Measurements from ENCODE around the gene DCDC2C.
"Not testable (repeated sequence)": the region's sequence is repeated elsewhere in the genome, so short reads cannot be mapped to it uniquely, and the experiment has no call there.

Gene DCDC2C

GRCh38 chr2:3814706-3815245, 111.4 kb downstream of the DCDC2C start:
- no peak for DNase-seq (ENCODE audit: low read depth)
- no peak overlapping the region for H3K4me3 ChIP-seq (ENCODE audit: control insufficient read depth, low read depth, low read length)

GRCh38 chr2:3817144-3817543, 113.8 kb downstream of the DCDC2C start:
- not testable (repeated sequence) for DNase-seq (ENCODE audit: low read depth); H3K4me3 ChIP-seq (ENCODE audit: control insufficient read depth, low read depth, low read length)

More at GRCh38 chr2:3814706-3815245, 111.4 kb downstream of the DCDC2C start:
- TF ChIP-seq CTCF (IDR thresholded peaks at IDR 0.05; ENCODE audit: control insufficient read depth, insufficient read depth, low read depth, low read length, missing control alignments), result no peak

- DNase-seq (ENCODE audit: low read depth), result no peak
Measured at GRCh38 chr2:3823748-3824147, 120.4 kb downstream of the DCDC2C start.

GRCh38 chr2:3827673-3828575, 124.5 kb downstream of the DCDC2C start:
- peak; percentile 23 for TF ChIP-seq CTCF (IDR thresholded peaks at IDR 0.05; ENCODE audit: control insufficient read depth, insufficient read depth, low read depth, low read length, missing control alignments)
- DNase-seq (ENCODE audit: low read depth), result no peak
- no peak overlapping the region for H3K4me3 ChIP-seq (ENCODE audit: control insufficient read depth, low read depth, low read length)

More at GRCh38 chr2:3823748-3824147, 120.4 kb downstream of the DCDC2C start:
- no peak for TF ChIP-seq CTCF (IDR thresholded peaks at IDR 0.05; ENCODE audit: control insufficient read depth, insufficient read depth, low read depth, low read length, missing control alignments)
- H3K4me3 ChIP-seq (ENCODE audit: control insufficient read depth, low read depth, low read length), result no peak overlapping the region

GRCh38 chr2:3830796-3831195, 127.4 kb downstream of the DCDC2C start:
- DNase-seq (ENCODE audit: low read depth), result no peak
- TF ChIP-seq CTCF (IDR thresholded peaks at IDR 0.05; ENCODE audit: control insufficient read depth, insufficient read depth, low read depth, low read length, missing control alignments), result no peak
- no peak overlapping the region for H3K4me3 ChIP-seq (ENCODE audit: control insufficient read depth, low read depth, low read length)

- TF ChIP-seq CTCF (IDR thresholded peaks at IDR 0.05; ENCODE audit: control insufficient read depth, insufficient read depth, low read depth, low read length, missing control alignments), result no peak
- H3K4me3 ChIP-seq (ENCODE audit: control insufficient read depth, low read depth, low read length), result no peak overlapping the region
- DNase-seq (ENCODE audit: low read depth), result no peak
Measured at GRCh38 chr2:3837086-3837485, 133.7 kb downstream of the DCDC2C start.

GRCh38 chr2:3838348-3838747, 135.0 kb downstream of the DCDC2C start:
- no peak overlapping the region for H3K4me3 ChIP-seq (ENCODE audit: control insufficient read depth, low read depth, low read length)
- DNase-seq (ENCODE audit: low read depth), result no peak
- no peak for TF ChIP-seq CTCF (IDR thresholded peaks at IDR 0.05; ENCODE audit: control insufficient read depth, insufficient read depth, low read depth, low read length, missing control alignments)

Data from AG09309 (cell line).